HG02870 (cell line): ENCODE data around the gene FCHO1.
"Not testable (repeated sequence)": the region's sequence is repeated elsewhere in the genome, so short reads cannot be mapped to it uniquely, and the experiment has no call there.

Experiments used
- ATAC-seq: cut with Tn5 transposase; IDR thresholded peaks from one replicate; pipeline ENCODE4 v1.9.1; 2021; ENCODE audit warnings: mild to moderate bottlenecking, moderate library complexity; ENCODE audit not compliant: unreplicated experiment

Gene FCHO1

GRCh38 chr19:17790059-17790780 is 38.9 kb downstream of the FCHO1 start:
- no peak for ATAC-seq

- ATAC-seq, result no peak
Observed at GRCh38 chr19:17794412-17794730, 43.1 kb downstream of the FCHO1 start.

GRCh38 chr19:17794731-17795494 is 43.6 kb downstream of the FCHO1 start, which contains the start of gene B3GNT3:
B3GNT3 (plus strand) TSS chr19:17795138; CDS start chr19:17807808, 12,670 bp downstream.
- no peak for ATAC-seq

DNA sequence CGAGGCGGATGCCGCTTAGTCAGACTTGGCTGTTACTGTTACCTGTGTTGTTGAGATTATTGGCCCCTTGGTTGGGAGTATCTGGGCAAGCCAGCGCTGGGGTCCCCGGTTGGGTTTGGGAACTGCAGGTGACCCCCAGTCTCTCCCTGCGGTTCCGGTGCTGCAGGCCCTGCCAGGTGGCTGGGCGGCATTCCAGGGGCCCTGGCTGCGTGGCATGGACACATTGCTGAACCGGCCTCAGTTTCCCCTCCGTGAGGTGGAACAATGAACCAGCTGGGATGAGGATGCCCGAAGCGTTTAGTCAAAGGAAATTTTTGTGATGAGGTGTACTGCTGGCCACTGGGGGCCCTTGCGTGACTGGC is 44.2 kb downstream of the FCHO1 start:
- no peak for ATAC-seq

- no peak for ATAC-seq
Observed at GRCh38 chr19:17796013-17796837, 44.9 kb downstream of the FCHO1 start.

- ATAC-seq, result no peak
Observed at GRCh38 chr19:17796838-17797423, 45.7 kb downstream of the FCHO1 start.

GRCh38 chr19:17797424-17798201 is 46.3 kb downstream of the FCHO1 start:
- ATAC-seq, result no peak

GRCh38 chr19:17798599-17798998 is 47.3 kb downstream of the FCHO1 start:
- not testable (repeated sequence) for ATAC-seq

DNA sequence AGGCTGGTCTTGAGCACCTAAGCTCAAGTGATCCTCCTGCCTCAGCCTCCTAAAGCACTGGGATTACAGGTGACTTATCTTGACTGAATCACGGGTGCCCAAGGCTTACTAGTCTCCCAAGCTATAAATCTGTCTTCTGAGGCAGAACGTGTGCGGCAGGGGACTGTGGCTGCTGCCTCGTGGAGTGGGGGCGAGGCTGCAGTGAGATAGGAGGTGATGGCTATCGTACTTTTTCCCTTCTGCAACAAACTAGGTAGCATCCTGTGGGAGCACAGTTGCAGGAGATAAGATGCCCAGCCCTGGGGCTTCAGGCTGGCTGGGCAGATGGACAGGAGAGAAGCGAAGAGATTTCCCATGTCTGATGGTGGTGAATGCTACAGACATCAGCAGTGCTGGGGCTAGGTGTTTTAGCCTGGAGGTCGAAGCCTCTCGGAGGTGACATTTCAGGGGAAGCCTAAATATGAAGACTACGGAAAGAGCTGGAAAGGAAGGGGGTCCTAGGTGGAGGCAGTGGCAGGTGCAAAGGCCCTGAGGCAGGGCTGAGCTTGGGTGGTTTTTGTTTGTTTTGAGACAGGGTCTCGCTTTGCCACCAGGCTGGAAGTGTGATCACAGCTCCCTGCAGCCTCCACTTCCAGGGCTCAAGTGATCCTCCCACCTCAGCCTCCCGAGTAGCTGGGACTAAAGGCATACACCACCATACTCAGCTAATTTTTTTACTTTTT is 51.0 kb downstream of the FCHO1 start:
- ATAC-seq, result no peak

DNA sequence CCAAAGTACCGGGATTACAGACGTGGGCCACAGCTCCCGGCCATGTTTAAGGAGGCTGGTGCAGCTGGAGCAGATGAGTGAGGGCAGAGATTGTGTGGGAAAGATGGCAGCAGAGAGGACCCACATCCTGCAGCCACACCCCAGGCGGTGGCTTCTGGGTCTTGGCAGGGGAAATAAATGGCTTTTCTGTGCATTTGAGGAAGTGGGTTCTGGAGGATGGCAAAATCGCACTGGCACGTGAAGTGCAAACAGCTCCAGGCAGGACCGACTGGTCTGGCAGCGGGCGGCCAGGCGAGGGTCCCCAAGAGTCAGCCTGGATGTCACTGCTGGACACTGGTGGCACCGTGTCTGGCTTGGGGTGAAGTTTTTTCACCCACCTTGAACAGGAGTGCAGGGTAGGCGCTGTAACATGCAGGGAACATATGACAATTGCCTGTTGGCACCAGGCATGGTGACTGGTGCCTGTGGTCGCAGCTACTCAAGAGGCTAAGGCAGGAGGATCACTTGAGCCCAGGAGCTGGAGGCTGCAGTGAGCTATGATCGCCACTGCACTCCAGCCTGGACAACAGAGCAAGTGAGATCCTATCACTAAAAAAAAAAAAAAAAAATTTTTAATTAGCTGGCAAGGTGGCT is 52.1 kb downstream of the FCHO1 start:
- no peak for ATAC-seq

- no peak for ATAC-seq
Observed at GRCh38 chr19:17805427-17805826, 54.1 kb downstream of the FCHO1 start.

DNA sequence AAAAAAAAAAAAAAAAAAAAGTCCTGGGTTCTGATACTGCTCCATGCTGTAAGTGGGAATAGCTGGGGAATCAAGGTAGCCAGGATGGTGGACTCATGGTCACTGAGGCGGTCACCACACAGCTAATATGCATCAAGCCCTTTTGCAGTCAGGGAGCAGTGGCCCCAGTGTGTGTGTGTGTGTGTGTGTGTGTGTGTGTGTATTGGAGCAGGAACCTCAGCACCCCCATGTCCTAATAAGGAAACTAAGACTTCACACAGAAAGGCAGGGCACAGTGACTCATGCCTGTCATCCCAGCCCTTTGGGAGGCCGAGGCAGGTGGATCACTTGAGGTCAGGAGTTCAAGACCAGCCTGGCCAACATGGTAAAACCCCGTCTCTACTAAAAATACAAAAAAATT is 55.7 kb downstream of the FCHO1 start:
- no peak for ATAC-seq

DNA sequence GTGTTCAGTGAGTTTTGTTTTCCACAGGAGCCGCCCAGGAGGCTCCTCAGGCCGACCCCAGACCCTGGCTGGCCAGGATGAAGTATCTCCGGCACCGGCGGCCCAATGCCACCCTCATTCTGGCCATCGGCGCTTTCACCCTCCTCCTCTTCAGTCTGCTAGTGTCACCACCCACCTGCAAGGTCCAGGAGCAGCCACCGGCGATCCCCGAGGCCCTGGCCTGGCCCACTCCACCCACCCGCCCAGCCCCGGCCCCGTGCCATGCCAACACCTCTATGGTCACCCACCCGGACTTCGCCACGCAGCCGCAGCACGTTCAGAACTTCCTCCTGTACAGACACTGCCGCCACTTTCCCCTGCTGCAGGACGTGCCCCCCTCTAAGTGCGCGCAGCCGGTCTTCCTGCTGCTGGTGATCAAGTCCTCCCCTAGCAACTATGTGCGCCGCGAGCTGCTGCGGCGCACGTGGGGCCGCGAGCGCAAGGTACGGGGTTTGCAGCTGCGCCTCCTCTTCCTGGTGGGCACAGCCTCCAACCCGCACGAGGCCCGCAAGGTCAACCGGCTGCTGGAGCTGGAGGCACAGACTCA is 56.5 kb downstream of the FCHO1 start:
- ATAC-seq, result no peak

DNA sequence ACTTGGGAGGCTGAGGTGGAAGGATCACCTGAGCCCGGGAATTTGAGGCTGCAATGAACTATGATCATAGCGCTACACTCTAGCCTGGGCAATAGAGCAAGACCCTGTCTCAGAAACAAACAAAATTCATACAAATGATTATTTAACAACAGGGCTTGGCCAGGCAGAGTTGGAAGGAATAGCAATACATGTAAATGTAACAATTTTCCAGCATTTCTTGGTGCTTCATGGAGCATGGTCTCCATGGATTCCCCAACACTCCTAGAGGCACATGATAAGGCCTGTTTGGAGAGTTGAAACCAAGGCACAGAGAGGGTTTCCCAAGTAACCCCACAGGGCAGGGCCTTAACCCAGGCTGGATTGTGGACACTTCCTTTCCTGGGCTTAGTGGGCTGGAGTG is 59.8 kb downstream of the FCHO1 start:
- ATAC-seq, result no peak

DNA sequence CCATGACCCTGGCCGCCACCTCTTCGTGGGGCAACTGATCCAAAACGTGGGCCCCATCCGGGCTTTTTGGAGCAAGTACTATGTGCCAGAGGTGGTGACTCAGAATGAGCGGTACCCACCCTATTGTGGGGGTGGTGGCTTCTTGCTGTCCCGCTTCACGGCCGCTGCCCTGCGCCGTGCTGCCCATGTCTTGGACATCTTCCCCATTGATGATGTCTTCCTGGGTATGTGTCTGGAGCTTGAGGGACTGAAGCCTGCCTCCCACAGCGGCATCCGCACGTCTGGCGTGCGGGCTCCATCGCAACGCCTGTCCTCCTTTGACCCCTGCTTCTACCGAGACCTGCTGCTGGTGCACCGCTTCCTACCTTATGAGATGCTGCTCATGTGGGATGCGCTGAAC is 60.4 kb downstream of the FCHO1 start:
- ATAC-seq, result no peak

GRCh38 chr19:17812099-17812498 is 60.8 kb downstream of the FCHO1 start:
- no peak for ATAC-seq

GRCh38 chr19:17817668-17818363 is 66.5 kb downstream of the FCHO1 start:
- no peak for ATAC-seq

DNA sequence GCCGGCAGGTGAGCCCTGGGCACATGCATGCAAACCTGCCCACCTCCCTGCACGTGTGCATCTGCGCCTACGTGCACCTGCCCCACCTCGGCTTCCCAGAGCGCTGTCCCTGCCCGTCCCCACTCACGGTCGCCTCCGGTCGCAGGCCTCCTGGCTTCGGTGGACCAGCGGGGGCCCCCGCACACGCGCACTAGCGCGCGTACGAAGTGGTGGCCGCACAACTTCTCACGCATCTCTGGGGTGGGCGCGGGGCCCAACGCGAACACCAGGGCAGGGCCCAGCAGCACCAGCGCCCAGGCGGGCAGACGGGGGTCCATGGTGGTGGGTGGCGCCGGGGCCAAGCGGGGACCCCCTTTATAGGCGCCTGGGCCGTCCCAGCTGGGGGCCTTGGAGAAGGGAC is 69.9 kb downstream of the FCHO1 start, which contains the start of gene INSL3:
INSL3 (minus strand) TSS at position 330 of the 400 bp plus-strand sequence; CDS start at position 317, 13 bp downstream.
- no peak for ATAC-seq
